Measurements from ENCODE around the gene FAM204A.

The FAM204A gene

DNA sequence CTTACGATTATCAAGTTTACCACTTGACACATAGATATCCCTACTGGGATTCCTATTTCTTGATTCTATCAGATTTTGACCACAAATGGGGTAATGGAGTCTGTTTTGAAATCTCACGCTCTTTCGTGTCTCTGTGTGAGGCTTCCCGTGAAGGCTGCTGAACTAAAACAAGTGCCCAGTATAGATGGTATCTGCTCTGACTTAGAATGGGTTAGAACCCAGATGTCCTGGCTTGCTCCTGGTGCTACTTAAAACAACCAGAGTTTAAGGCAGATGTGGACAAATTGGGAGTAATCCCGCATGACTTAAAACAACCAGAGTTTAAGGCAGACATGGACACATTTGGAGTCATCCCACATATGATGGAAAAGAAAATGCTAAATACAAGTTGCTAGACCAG lies 85.9 kb downstream of the FAM204A start:
- no peak overlapping the region for H3K4me3 ChIP-seq (ENCODE audit: low read depth, low read length)
- no peak for DNase-seq (ENCODE audit: low read depth)
- no peak for TF ChIP-seq CTCF (IDR thresholded peaks at IDR 0.05; ENCODE audit: control insufficient read depth, extremely low read depth, insufficient read depth)

GRCh38 chr10:118255355-118255754 lies 86.8 kb downstream of the FAM204A start:
- H3K4me3 ChIP-seq (ENCODE audit: low read depth, low read length) = no peak overlapping the region
- TF ChIP-seq CTCF (IDR thresholded peaks at IDR 0.05; ENCODE audit: control insufficient read depth, extremely low read depth, insufficient read depth) = no peak
- DNase-seq (ENCODE audit: low read depth) = no peak

DNA sequence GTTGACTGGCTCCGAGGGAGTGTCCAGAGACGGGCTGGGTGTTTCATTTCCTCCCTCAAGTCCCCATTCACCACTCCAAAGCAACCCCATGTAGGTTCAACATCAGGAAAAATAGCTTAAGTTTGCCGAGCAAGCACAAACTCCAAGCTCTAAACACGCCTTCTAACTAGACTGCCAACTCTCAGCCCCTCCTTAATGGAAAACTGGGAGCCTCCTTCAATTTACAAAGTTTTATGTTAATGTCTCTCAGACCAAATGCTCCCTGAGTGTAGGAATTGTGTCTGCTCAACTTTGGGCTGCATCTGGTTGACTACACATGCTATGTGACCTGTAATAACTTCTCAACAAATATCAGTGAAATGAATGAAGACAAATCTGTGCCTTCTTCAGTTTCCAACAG lies 87.5 kb downstream of the FAM204A start:
- no peak overlapping the region for H3K4me3 ChIP-seq (ENCODE audit: low read depth, low read length)
- no peak for DNase-seq (ENCODE audit: low read depth)
- TF ChIP-seq CTCF (IDR thresholded peaks at IDR 0.05; ENCODE audit: control insufficient read depth, extremely low read depth, insufficient read depth) = no peak

GRCh38 chr10:118253397-118253796 lies 88.7 kb downstream of the FAM204A start:
- peak; percentile 74 for DNase-seq (ENCODE audit: low read depth)
- TF ChIP-seq CTCF (IDR thresholded peaks at IDR 0.05; ENCODE audit: control insufficient read depth, extremely low read depth, insufficient read depth) = no peak
- H3K4me3 ChIP-seq (ENCODE audit: low read depth, low read length) = no peak overlapping the region

DNA sequence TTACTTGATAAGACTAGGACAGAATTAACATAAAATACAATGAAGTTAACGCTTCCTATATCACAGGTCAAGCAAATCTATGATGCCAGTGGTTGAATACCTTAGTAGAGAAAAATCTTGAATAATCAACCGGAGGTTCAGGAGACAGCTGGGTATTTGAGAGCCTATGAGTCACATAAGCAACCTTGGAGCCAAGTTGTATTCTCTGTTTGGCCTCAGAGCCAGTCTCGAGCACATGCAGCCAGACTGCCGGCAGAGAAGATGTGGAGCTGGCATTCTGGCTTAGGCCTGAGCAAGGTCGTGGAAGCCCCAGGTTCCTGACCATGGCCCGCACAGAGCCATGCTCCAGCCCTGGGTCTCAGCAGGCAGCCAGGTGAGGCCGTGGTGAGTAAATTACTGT lies 90.3 kb downstream of the FAM204A start:
- DNase-seq (ENCODE audit: low read depth) = no peak
- H3K4me3 ChIP-seq (ENCODE audit: low read depth, low read length) = no peak overlapping the region
- no peak for TF ChIP-seq CTCF (IDR thresholded peaks at IDR 0.05; ENCODE audit: control insufficient read depth, extremely low read depth, insufficient read depth)

GRCh38 chr10:118249714-118250113 lies 92.4 kb downstream of the FAM204A start:
- TF ChIP-seq CTCF (IDR thresholded peaks at IDR 0.05; ENCODE audit: control insufficient read depth, extremely low read depth, insufficient read depth) = no peak
- no peak overlapping the region for H3K4me3 ChIP-seq (ENCODE audit: low read depth, low read length)
- DNase-seq (ENCODE audit: low read depth) = no peak

All from LNCaP clone FGC (cell line).